HEK293T (cell line): ENCODE results near the gene EIPR1.

Source experiments
- BHLHE40 ChIP-seq: fragments of 450-650 bp; IDR thresholded peaks from 2 replicates; pipeline ENCODE4 v1.6.1; 2016; ENCODE audit warnings: mild to moderate bottlenecking, moderate library complexity, borderline replicate concordance
- CTBP1 ChIP-seq: fragments of 450-650 bp; IDR thresholded peaks from 2 replicates; pipeline ENCODE4 v1.6.1; 2016; ENCODE audit warnings: borderline replicate concordance
- ELF4 ChIP-seq: fragments of 450-650 bp; IDR thresholded peaks from 2 replicates; pipeline ENCODE4 v1.6.1; 2017; ENCODE audit warnings: antibody characterized with exemption
- FOXK2 ChIP-seq: fragments of 450-650 bp; IDR thresholded peaks from 2 replicates; pipeline ENCODE4 v1.6.1; 2016; ENCODE audit warnings: mild to moderate bottlenecking
- FOXM1 ChIP-seq: fragments of 450-650 bp; IDR thresholded peaks from 2 replicates; pipeline ENCODE4 v1.6.1; 2017; ENCODE audit warnings: mild to moderate bottlenecking, borderline replicate concordance
- NFRKB ChIP-seq: fragments of 450-650 bp; IDR thresholded peaks from 2 replicates; pipeline ENCODE4 v1.6.1; 2016; ENCODE audit warnings: mild to moderate bottlenecking, moderate library complexity
- PKNOX1 ChIP-seq: fragments of 450-650 bp; IDR thresholded peaks from 2 replicates; pipeline ENCODE4 v1.6.1; 2016
- SP1 ChIP-seq: fragments of 450-650 bp; IDR thresholded peaks from 2 replicates; pipeline ENCODE4 v1.6.1; 2017
- SUZ12 ChIP-seq: fragments of 450-650 bp; IDR thresholded peaks from 2 replicates; pipeline ENCODE4 v1.6.1; 2016; ENCODE audit warnings: mild to moderate bottlenecking
- TARDBP ChIP-seq: fragments of 450-650 bp; IDR thresholded peaks from 2 replicates; pipeline ENCODE4 v1.6.1; 2016

DNA sequence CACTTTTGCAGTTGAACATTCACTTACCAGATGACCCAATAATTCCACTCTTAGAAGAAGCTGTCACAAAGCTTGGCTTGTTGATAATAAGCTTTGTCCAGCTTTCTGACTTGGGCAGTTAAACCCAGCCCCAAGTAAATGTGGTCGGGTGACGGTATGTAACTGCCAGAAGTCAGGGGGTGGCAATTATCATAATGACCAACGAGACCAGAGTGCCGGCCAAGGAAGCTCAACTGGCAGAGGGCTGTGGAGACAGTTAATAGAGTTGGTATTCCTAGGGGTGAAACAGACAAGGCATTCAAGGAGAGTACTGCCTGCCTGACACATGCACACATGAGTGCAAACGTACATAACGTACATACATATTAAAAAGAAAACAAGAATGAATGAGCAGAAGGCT, 116.7 kb downstream of the EIPR1 start:
- no peak for TF ChIP-seq FOXM1
- no peak for TF ChIP-seq NFRKB
- no peak for TF ChIP-seq SUZ12
- no peak for TF ChIP-seq ELF4
- TF ChIP-seq FOXK2: no peak
- no peak for TF ChIP-seq CTBP1
- TF ChIP-seq TARDBP: no peak
- no peak for TF ChIP-seq BHLHE40
- no peak for TF ChIP-seq PKNOX1
- no peak for TF ChIP-seq SP1
